GOT3 (cell line): ENCODE data around the gene BAIAP2L2.
A peak's percentile ranks its signal among the peaks of the same experiment; 100 is the strongest.

Experiments
- DNase-seq: peaks from one replicate; lab custom pipeline; 2025; ENCODE audit warnings: mixed read lengths; lab: John Stamatoyannopoulos, UW

BAIAP2L2 gene

DNA sequence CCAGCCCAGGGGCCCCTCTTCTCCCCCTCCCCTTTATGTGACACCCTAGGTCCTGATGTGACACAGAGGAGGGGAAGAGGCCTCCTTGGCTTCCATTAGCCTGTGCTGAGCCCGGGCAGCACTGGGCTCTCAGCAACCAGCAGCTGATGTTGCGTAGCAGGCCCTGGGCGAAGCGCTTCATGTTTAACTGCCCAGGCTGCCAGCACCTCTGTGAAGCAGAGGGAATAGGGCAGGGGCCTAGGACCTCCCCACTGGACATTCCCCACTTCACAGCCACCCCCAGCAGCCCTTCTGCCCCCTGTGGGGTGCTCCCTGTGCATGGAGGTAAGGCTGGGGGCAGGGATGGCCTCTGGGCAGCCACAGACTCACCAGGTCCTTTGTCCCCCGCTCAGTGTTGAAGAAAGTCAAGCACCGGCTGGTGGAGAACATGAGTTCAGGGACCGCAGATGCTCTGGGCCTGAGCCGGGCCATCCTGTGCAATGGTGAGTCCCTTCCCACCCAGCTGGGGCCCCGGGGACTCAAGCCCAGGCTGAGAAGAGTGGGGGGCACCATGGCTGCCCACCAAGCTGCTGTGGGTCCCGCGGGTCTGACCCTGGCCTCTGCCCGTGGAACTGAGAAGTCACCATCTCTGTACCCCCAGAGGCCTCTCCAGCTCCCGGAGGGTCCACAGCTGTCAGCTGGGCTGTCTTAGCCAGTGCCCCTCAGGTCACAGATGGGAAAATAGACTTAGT, 41.7 kb downstream of the BAIAP2L2 start:
- DNase-seq: no peak

DNA sequence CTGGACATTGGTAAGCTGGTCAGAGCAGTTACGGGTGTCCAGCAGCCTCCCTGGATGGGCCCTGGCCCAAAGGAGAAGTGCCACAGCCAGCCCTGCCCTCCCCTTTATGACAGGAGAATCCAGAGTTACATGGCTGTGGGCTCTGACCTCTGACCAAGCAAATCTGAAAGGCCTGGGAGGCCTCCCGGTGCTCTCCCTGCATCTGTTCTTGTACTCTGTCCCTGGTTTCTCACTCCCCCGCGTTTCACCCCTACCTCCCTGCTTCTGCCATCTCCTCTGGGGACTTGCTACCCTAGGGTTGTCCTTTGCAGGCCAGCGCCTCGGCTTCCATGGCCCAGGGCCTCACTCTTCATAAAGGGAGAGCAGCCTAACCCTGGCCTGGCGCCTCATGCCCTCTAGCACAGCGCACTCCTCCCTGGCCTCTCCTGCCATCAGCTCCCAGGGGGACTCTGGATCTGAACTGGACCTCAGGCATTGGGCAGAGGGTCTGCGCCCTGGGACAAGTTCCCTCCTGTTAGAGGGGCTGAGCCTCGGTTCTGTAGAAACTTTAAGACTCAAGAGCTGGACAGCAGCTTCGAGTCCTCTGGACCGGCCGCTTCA, 42.6 kb downstream of the BAIAP2L2 start:
- no peak for DNase-seq

DNA sequence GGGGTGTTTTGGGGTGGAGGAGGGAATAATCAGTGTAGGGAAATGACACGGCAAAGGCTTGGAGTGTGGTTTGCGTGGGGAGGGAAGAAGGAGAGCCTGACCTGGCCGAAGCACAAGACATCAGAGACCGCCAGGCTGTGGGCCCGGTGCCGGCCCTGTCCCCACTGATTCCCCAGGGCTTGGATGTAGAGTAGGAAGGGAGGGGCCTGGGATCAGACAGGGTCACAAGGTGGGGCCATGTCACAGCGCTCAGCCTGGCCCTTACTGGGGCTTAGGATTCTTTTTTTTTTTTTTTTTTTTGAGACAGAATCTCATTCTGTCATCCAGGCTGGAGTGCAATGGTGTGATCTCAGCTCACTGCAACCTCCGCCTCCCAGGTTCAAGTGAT, 43.5 kb downstream of the BAIAP2L2 start:
- no peak for DNase-seq

DNA sequence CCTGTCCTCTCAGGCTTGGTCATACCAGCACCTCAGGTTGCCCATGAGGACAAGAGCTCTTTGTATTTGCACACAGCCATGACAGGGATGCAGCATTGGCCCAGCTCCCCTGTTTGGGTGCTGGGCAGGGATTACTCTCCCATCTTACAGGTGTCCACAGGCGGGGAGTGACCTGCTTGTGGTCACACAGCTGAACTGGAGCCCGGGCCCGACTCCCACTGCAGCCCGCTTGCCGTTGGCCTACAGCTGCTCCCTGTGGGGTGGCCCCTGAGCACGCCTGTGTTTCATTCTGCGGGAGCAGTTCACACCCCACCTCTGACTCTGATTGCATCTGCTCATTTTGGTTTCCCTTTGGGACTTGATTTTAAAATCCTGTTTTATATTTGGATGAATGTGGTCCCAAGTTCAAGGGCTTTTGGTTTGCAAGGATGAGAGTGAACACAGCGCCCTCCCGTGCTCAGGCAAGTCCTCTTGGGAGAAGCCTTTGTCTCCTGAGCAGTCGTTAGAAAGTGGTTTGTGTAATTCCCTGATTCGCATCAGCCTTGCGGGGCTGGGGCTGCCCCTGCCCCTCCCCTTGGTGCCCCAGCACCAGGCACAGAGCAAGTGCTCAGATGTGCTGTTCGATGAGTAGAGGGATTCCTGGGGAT, 44.0 kb downstream of the BAIAP2L2 start:
- no peak for DNase-seq

DNA sequence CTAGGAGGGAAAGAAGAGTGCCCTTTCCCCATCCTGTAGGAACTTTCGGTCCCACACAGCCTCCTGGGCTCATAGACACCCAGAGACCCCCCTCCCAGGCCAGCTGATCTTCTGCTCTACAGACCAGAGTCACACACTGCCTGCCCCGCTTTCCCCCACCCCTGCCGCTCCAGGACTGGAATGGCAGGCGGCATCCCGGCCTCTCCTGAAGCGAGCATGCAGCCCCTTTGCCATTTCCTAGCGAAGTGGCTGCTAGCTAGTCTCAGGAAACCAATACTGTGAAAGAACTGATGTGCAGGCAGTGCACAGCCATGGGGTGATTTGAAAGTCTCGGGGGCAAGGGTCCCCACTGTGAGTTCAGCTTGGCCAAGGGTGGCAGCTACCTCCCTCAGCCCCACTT, 44.9 kb downstream of the BAIAP2L2 start:
- DNase-seq: no peak

DNA sequence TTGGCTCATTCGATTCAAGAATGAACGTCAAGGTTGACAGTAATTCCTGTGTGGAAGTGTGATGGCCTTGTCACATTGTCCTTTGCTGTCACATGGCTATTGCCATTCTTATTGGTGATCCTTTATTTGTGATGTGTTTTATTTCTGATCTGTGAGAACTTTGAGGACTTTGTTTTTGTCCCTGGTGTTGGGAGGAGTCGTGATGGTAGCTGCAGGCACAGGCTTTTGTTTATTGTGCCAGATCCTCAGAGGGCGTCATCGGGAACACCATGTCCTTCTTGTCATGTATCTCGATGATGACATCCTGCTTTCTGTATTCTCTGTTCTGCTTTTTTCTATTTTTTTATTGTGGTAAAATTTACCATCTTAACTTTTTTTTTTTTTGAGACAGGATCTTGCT, 47.7 kb downstream of the BAIAP2L2 start:
- no peak for DNase-seq

DNA sequence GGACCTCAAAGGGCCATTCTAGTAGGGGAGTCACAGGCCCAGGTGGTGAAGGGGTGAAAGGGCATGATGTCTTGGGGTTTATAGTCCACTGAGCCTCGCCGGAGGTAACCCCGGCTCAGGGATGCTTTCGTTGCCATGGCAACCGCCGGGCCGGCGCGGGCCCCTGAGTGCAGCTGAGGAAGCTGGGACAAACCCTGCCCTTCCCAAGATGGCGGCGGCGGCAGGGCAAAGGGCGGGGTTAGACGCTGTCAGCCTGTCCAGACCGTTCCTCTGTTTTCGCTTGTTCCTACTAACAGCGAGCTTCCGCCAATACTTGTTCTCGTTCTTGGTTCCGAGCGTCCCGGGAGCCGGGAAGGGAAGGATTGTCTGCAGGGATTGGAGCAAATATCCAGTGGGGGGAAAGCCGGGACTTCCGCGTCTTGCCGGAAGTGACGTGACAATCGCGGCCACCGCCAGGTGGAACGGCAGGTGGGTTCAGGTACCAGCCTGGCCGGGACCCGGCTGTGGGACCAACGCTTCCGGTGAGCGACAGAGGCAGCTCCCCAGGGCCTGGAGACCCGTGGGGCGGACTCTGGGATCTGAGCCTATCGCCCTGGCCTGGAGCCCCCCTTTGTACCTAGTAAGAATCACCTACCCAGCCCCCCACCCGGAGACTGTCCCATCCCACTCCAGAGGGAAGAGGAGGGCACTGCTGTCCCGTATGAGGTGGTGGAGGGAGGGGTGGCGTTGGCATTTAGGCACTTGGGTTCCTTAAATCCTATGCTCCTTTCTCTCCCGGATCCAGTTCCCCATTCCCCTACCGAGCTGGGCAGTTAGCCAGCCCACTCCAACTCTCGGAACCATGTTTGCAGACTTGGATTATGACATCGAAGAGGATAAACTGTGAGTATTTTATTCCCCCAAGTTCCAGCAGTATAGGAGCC, 53.3 kb downstream of the BAIAP2L2 start, which contains the start of gene PICK1:
PICK1 (plus strand) TSS at position 436 of the 923 bp plus-strand sequence; CDS start at position 842, 406 bp downstream.
- peak; percentile 71 for DNase-seq

DNA sequence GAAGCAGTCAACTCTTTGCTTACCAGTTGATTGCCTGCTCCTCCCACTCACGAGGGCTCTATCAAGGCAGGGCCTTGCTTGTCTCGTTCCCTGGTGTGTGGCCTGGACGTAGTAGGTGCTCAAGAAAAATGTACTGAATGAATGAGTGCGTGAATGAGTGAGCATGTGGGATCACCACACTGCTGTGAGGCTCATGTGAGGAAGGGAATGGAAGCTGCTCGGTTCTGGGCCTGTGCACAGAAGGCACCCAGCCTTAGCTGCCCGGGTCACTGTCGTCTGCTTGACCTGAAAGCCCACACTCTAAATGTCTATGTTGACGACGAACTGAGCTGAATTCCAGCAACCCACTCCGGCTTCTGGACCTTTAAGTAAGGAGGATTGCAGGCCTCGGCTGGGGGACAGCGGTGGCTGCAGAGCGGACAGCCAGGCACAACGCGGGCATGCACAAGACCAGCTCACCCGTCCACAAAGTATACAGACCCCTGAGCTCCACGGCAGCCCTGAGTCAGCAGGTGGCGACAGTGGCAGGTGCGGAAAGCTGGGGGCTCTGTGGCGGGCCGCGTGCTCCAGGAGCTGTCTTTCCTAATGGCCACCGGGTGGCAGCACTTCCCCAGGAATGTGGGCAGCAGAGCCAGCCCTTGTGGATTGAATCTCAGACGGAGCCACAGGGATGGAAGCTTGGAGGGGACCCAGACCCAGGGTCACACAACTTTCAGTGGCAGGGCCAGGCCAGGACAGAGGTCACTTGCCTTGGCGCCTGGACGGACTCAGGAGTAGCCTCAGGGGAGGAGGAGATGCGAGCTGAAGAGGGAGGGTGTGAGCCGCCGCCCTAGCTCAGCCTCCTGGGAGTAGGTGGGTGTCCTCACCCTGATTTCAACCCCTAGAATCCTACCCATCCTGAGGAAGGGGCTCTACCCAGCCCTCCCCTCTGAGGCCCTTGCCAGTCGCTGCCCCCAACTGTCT, 58.3 kb downstream of the BAIAP2L2 start:
- DNase-seq: no peak

DNA sequence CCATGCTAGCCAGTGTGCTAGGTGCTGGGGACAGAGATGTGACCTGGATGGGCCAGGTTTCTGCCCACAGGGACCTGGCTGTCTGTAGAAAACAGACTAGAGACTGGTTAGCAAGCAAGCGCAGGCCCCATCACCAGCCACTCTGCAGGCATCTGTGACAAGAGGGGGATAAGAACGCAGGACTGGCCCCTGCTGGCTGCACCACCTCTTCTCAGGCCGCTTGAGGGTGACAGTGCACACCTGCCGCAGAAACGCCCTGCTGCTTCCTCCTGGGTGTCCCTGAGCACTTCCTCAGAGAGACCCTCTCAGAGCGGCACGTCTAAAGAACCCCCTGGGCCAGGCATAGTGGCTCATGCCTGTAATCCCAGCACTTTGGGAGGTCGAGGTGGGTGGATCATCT, 59.2 kb downstream of the BAIAP2L2 start:
- no peak for DNase-seq

DNA sequence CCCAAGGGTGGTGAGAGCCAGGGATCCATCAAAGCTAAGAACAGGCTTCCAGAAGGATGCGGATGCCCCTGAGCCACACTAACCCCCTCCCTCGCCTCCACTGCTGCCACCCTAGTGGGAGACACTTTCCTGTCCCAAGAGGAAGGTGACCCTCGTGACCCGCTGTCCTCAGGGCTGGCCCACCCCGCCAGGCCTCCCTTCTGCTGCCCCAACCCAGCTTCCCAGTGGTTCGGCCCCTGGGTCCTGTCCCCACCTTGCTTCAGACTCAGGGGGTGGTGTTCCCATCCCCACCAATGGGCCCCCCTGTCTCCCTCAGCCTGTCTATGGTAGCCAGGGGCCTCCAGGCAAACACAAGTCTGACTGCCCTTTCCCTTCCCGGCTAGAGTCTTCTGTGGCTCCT, 59.8 kb downstream of the BAIAP2L2 start:
- DNase-seq: no peak

DNA sequence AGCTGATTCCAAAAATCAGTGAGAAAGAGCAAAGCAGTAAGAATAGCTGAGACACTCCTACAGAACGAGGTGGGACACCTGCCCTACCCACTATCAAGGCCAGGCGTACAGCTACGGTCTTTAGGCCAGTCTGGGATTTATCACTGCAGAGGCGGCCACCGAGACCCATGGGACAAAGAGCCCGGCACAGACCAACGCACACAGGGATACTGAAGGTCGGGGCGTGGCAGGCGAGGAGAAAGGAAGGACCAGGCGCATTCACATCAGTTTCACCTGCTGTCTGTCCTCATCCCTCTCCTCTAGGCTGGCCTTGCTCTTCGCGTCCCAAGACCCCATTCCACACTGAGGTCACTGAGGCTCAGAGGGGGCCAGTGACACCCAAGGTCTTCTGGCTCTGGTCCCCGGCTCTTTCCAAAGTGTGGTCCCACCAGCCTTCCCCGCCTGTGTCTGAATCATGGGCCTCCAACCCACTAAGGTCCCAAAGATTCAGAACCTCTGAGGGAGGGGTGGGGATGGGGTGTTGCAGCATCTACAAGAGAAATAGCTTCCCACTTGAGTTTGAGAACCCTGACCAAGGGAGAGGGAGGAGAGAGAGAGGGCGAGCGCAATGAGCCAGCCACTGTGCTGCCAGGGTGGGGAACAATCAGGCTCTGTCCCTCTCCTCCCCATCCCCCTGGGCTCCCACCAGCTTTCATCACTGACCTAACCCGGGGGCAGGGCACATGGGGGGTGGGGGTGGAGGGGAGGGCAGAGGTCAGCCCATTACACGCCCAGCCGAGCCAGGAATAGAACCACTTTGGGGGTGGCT, 60.5 kb downstream of the BAIAP2L2 start:
- DNase-seq: no peak

DNA sequence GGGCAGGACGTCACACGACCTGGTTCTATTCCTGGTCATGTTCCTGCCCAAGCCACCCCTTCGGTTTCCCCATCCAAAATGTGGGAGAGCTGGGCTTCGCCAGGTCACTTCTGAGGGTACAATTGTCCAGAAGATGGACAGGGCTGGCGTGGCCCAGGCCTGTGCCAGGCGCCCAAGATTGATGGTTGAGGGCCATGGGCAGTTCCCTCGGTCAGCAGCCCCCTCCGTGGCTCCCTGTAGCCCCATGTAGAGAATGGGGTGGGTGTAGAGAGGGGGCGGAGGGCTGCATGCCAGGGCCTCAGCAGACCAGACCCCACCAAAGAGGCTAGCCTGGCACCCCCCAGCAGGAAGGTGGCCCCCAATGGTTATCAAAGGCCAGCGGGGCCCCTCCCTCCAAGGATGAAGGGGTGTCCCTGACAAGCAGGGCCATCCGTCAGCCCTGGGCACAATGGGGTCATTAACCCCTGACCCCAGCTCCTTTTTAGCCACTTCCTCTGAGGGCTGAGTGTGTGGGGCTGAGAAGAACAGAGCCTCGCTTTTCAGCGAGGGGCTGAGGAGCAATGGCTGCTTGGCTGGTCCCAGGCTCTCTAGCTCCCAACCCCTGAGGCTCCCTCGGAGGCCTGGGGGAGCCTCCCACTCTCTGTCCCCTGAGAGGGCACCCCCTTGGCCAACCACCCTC, 64.3 kb downstream of the BAIAP2L2 start:
- DNase-seq: no peak

DNA sequence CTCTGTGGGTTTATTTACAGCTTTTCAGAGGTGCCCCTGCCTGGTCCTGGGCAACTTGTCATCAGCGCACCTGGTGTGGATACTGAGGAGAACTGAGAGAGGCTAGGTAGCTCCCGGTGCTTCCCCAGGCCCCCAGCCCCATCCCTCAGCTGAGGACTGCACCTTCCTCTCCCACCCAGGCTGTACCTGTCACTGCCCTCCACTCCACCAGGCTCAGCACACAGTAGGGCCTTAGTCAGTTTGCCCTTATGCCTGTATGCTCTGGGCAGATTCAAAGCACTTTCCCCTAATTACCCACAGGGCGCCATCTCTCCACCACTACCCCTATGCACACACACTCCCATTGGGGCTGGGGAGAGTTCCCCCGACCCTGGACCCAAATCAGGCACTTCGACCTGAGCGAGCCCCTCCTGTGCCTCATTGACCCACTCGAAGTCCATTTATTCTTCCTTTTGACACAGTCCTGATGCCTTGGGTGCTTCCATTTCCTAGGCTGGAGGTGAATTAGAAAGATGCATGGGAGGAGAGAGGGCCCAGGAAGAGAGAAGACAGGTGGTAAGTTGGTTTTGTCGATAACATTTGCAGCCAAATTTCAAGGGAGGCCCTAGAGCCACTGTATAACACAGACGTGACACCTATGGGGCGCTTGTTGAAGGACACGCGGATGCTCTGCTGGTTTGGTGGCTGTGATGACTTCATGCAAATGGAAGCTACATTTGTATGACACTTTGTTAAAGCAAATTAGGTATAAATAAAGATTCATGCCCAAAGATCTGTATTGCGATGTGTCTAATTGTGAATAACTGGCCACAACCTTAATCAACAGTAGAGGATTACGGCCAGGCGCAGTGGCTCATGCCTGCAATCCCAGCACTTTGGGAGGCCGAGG, 67.1 kb downstream of the BAIAP2L2 start:
- no peak for DNase-seq

DNA sequence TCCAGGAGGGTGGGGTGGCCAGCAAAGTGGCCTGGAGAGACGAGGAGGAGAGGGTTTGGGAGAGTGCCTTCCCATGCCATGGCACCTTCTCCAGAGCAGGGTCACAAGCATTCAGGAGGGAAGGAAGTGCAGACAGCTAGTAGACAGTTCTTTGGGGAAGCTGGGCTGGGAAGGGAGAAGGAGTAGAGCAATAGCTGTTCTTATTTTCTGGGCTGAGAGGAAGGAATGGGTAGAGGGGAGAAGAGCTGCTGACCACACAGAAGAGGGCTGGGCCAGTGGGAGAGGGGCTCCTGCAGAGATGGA, 68.0 kb downstream of the BAIAP2L2 start:
- no peak for DNase-seq

DNA sequence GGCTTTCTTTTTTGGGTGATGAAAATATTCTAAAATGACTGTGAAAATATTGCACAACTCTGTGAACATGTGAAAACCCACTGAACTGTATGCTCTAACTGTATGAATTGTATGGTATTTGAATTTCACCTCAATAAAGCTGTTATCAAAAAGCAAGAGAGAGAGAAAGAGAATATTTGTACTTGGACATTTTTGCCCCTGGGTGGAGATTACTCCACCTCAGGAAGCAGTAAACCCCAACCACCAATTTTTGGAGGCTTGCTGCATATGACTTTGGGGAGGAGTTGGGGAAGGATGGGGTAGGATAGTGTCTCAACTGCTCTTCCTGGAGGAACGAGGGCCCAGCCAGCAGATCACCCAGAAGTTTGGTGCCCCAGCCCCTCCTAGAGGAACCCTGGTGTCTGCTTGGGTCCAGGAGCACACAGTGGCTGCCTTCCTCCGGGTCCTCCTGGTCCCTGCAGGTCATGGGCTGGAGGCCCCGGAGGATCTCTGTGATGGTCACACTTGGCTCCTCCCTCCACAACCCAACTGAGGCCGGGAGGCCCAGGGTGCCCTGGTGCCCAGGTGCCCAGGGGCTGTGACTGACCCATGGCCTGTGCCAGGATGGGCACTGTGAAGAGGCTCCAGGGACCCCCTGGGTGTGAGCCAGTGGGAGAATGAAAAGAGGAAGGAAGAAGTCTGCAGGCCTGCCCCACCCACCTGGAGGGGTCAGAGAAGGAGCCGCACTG, 68.6 kb downstream of the BAIAP2L2 start:
- DNase-seq: no peak

DNA sequence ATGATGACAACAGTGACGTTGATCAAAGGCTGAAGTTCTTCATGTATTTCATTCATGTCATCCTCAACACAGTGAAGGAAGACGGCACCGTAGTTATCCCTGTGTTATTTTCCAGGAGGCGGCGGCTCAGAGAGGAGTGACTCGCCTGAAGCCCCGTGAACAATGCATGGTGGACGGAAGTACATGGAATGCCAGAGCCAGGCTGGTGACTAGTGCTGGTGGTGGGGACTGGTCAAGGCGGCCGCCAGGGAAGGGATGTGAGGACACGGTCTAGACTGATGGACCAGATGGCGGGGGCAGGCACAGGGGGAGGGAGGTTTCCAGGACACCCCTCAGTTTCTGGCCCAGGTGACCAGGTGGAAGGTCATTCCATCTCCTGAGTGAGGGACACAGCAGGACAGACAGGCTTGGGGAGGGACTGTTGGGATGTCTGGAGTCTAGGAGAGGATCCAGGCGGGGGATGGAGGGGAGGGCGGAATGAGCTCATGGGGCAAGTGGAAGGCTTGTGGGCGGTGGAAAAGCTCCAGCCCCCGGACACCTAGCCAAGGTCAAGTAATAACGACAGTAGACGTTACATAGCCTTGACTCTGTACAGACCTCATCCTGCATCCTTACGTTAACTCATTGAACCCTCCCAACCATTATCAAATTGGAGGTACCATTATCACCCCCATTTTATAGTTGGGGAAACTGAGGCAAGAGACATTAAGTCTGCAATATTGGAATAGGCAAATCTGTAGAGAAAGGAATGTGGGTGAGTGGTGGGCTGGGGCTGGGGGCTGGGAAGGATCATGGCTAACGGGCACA, 69.3 kb downstream of the BAIAP2L2 start:
- DNase-seq: no peak
